NCI-H1417 treated with DMSO at 0.1 percent for 48 hours (cell line): ENCODE measurements around the gene EEF2.
"Not testable (repeated sequence)": the region's sequence is repeated elsewhere in the genome, so short reads cannot be mapped to it uniquely, and the experiment has no call there.

Experiments
- DNase-seq: peaks from one replicate; lab custom pipeline; 2025; lab: John Stamatoyannopoulos, UW

EEF2 gene

DNA sequence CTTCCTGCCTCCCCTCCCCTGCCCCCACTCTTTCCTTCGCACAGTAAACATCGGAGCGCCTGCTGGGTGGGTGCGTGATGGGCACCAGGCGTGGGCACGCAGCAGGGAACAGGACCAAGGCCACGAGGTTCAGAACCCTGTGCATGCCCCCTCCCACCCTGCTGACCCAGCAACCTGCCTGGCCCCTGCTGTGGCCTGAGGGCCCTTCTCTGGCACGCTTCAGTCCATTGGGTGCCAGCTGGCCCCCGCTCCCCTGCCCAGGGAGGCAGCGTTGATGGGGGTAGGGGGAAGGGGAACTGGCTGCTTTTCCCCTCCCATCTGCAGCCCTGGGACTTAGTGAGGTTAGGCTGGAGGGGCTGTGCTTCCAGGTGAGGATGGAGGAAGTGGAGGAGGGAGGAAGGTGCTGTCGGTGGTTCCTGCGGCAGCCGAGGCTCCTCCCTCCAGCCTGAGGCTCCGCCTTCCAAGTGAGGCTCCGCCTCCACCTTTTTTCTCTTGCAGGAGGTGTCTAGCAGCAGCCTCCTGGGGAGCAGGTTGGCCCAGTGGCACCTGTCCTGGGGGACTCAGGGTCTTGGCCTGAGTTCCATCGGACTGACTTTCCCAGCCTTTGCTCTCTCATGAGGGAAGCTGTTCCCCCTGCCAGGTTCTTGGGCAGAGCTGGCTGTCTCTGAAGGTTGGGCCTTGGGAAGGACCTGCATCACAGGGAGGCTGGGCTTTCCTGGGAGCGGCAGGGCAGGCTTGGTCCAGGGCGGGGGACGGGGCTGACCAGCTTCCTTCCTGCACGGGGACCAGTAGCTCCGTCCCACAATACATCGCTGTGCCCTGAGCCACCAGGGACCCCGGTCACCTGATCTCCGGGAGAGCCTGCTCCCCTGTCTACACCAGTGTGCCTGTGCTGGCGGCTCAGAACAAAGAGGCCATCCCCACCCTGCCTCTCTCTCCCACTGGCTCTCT lies 29.6 kb upstream of the EEF2 start:
- DNase-seq = no peak

- DNase-seq = no peak
Measured at GRCh38 chr19:4013886-4014540, 28.8 kb upstream of the EEF2 start.

DNA sequence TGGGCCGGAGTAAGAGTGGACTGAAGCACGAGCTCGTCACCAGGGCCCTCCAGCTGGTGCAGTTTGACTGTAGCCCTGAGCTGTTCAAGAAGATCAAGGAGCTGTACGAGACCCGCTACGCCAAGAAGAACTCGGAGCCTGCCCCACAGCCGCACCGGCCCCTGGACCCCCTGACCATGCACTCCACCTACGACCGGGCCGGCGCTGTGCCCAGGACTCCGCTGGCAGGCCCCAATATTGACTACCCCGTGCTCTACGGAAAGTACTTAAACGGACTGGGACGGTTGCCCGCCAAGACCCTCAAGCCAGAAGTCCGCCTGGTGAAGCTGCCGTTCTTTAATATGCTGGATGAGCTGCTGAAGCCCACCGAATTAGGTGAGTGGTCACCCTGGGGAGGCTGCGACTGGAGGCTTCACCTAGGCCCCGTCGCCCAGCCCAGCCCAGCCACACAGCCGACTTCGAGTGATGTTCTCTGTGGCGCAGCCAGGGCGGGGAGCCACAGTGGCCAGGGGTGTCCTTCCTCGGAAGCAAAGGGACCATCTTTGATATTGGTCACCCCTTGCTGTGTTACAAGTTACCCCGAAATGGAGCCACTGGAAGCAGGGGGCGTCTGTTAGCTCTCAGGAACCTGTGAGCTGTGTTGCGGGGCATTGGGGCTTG lies 27.8 kb upstream of the EEF2 start:
- no peak for DNase-seq

GRCh38 chr19:4012092-4012974 lies 27.1 kb upstream of the EEF2 start:
- DNase-seq = peak; percentile 61

DNA sequence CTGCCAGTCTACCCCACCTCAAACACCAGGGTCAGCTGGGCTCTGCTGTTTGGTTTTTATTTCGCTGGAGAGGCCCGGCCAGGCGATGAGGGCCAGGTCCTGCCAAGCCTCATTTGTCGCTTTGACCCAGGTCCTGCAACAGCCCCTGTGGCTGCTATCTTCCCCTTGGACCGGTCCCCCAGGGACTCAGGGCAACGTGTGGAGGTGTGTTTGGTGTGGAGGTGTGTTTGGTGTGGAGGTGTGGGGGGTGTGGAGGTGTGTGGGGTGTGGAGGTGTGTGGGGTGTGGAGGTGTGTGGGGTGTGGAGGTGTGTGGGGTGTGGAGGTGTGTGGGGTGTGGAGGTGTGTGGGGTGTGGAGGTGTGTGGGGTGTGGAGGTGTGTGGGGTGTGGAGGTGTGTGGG lies 26.2 kb upstream of the EEF2 start:
- DNase-seq = not testable (repeated sequence)

DNA sequence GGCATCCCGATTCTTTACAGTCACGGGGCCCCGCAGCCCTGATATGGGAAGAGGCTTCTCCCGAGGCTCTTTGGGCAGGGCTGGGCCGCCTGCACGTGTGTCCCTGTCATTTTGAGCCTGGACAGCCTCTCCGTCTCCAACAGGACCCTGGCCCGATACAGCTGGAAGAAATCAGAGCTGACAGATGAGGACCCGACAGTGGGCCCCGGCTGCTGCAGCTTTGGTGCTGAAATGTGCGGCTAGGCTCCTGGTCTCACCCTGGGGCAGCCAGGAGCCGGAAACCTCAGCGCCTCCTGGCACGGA lies 25.5 kb upstream of the EEF2 start:
- no peak for DNase-seq

GRCh38 chr19:4009990-4010807 lies 24.9 kb upstream of the EEF2 start:
- DNase-seq = no peak

DNA sequence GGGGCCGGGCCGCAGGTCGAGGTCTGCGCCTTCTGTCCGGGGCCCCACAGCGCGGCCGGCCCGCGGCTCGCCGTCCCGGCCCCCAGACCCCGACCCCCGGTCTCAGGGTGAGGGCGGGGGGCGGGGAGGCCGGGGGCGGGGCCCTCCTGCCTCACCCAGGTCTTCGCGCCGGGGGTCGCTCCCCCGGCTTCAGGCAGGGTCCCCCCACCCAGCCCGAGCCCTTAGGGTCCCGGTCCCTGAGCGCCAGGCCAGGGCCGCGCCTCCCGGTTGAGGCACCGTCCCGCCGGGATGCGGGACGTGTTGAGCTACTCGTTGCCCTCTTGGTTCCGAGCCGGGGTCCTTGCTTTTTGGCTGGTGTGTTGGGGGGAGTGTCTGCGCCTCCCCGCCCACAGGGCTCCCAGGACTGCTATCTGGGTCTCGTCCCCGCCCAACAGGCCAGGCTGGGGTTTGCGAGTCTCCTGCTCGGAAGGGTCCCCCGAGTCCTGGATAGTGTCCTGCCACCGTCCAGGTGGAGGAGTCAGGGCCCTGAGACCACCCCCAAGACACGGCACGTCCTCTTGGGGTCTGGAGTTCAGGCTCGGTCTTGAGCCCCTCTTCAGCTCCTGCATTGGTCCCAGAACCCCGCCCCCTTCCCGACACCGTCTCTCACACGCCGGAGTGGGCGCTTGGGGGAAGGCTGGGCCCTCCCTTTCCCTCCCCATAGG lies 22.7 kb upstream of the EEF2 start:
- no peak for DNase-seq

- DNase-seq = peak; percentile 78
Measured at GRCh38 chr19:4007021-4007835, 22.0 kb upstream of the EEF2 start, which contains the start of gene PIAS4. TSS of gene PIAS4 (plus strand) at chr19:4007736. CDS start at chr19:4007761, 25 bp downstream.

- not testable (repeated sequence) for DNase-seq
Measured at GRCh38 chr19:4005436-4005835, 20.2 kb upstream of the EEF2 start.

DNA sequence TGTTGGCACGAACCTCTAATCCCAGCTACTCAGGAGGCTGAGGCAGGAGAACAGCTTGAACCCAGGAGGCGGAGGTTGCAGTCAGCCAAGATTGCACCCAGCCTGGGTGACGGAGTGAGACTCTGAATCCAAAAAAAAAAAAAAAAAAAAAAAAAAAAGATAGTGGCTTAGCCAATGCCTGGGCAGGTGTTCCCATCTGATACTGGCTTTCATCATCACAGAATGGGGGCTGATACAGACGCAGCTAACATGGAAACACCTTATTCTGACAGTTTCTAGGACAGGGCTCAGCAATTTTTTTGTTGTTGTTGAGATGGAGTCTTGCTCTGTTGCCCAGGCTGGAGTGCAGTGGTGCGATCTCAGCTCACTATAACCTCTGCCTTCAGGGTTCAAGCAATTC lies 15.5 kb upstream of the EEF2 start:
- not testable (repeated sequence) for DNase-seq

DNA sequence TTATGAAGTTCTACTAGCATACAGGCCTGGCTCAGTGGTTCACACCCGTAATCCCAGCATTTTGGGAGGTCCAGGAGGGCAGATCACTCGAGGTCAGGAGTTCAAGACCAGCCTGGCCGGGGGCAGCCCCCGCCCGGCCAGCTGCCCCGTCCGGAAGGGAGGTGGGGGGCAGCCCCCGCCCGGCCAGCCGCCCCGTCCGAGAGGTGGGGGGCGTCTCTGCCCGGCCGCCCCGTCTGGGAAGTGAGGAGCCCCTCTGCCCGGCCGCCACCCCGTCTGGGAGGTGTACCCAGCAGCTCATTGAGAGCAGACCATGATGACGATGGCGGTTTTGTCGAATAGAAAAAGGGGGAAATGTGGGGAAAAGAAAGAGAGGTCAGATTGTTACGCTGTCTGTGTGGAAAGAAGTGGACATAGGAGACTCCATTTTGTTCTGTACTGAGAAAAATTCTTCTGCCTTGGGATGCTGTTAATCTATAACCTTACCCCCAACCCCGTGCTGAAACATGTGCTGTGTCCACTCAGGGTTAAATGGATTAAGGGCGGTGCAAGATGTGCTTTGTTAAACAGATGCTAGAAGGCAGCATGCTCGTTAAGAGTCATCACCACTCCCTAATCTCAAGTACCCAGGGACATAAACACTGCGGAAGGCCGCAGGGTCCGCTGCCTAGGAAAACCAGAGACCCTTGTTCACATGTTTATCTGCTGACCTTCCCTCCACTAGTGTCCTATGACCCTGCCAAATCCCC lies 13.6 kb upstream of the EEF2 start:
- DNase-seq = not testable (repeated sequence)

DNA sequence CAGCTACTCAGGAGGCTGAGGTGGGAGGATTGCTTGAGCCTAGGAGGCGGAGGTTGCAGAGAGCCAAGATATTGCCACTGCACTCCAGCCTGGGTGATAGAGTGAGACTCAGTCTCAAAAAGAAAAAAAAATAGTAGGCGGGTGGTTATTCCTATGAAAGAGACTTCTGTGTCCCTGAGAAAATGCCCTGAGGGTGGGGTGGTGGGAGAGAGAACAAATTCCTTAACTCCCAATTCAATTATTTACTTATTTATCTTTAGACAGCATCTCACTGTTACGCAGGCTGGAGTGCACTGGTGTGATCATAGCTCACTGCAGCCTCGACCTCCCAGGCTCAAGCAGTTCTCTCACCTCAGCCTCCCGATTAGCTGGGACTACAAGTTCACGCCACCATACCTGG lies 10.3 kb upstream of the EEF2 start:
- no peak for DNase-seq

DNA sequence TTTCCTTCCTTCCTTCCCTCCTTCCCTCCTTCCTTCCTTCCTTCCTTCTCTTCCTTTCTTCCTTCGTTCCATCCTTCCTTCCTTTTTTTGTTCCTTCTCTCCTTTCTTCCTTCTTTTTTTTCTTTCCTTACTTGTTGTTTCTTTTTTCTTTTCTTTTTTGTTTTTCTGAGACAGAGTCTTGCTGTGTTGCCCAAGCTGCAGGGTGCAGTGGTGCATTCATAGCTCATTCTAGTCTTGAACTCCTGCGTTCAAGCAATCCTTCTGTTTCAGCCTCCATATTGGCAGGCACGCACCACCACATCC lies 5.5 kb upstream of the EEF2 start:
- no peak for DNase-seq

- DNase-seq = peak; percentile 68
Measured at GRCh38 chr19:3987619-3988371, 2.5 kb upstream of the EEF2 start.

DNA sequence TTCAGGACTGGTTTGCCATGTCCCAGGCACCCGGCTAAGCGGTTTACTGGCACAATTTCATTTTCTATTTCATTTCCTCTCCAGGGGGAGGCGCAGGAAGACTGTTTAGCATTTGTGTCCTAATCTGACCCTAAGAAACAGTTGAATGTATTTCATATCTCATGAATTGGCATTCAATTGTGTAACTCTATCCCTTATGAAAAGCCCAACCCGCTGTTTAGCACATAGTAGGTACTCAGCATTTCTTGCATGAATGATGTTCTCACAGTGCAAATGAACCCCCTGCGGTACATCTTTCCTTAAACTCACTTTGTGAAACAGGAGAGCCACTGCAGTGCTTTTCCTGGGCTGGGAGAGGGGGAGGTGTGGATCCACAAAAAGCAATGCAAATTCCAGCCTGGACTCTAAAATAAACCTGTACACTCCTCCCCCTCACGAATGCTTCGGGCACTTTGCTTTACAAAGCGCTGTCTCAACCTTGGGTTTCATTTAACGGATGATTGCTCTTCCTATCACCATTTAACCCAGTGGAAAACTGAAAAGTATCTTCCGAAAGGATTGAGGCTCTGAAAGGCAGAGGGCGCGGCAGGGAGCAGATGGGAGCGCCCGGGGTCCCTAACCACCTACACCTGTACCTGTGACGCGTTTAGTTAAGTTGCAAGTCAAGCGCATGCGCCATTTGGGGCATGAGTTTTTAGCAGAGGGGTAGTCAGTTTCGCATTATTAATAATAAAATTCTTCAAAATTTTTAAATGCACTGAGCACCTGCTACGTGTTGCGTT lies 1.2 kb upstream of the EEF2 start:
- peak; percentile 61 for DNase-seq

DNA sequence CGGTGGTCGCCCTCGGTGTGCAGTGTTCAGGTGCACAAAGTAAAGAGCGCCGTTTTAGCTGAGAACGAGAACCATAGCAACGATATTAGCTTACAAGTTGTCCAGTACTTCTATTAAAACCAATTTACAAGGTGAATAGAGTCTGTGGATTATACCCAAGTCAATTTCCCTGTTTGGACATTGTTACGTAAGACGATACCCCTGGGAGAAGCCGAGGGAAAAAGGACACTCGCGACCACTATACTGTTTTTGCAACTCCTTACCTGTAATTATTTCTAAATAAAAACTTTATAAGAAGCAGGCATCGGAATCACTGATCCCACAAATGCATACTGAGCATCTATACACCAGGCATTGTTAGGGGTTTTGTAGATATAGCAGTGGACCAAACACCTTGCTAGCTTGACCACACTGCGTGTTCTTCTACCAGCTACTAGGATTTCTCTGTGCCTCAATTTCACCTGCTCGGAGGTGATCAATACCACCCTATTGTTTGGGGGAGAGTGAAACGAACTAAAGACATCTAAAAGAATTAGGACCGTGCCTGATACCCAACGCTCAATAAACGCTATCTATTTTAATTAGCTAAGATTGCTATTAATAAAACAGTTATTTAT lies 488 bp upstream of the EEF2 start:
- no peak for DNase-seq
